Central memory CD8-positive, alpha-beta T cell (primary cell): Measurements from ENCODE around the gene MS4A7.
A peak's percentile ranks its signal among the peaks of the same experiment; 100 is the strongest.
"Not testable (repeated sequence)": the region's sequence is repeated elsewhere in the genome, so short reads cannot be mapped to it uniquely, and the experiment has no call there.

Source experiments
- ATAC-seq: fragments of 150-1000 bp; cut with Tn5 transposase; replicated peaks from 2 replicates; pipeline ENCODE4 v1.10.0; 2022; ENCODE audit warnings: mild to moderate bottlenecking, moderate FRiP score, moderate number of reproducible peaks; ENCODE audit not compliant: poor library complexity, severe bottlenecking; ENCODE audit errors: extremely low read depth
- DNase-seq, 2 donors: peaks; one replicate each; pipeline ENCODE4 v3.0.0; 2021; ENCODE audit warnings: low spot score in 2 of 2
- H3K27ac Mint-ChIP-seq: one replicate; pipeline ENCODE4 v1.8.0; 2022; ENCODE audit warnings: low read depth, mild to moderate bottlenecking, moderate library complexity, mixed read lengths
- H3K27me3 Mint-ChIP-seq: one replicate; pipeline ENCODE4 v1.8.0; 2022; ENCODE audit warnings: mixed read lengths
- H3K36me3 Mint-ChIP-seq: one replicate; pipeline ENCODE4 v1.8.0; 2022; ENCODE audit warnings: mild to moderate bottlenecking, moderate library complexity, mixed read lengths; ENCODE audit not compliant: insufficient read depth
- H3K4me1 Mint-ChIP-seq: one replicate; pipeline ENCODE4 v1.8.0; 2022; ENCODE audit warnings: mixed read lengths
- H3K4me3 Mint-ChIP-seq: one replicate; pipeline ENCODE4 v1.8.0; 2022; ENCODE audit warnings: mild to moderate bottlenecking, moderate library complexity, mixed read lengths
- H3K9me3 Mint-ChIP-seq: one replicate; pipeline ENCODE4 v1.8.0; 2022; ENCODE audit warnings: mixed read lengths

Gene MS4A7

DNA sequence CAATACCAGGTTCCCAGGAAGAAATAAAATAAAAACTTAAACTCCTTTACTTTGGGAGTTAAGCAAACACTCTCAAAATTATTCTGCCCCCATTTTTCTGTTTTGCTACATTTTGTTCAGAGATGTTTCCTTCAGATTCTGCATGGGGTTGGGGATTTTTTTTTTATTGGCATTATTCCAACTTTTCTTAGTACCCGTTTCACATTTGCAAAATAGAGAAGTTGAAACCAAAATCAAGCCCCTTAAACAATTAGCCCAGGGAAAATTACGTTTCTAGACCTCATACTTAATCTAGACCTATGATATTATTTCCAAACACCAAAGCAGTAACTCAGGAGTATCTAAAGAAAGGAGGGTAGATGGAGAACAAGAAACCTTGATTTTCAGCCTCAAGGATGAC lies 20.6 kb upstream of the MS4A7 start:
- DNase-seq (no peak), ATAC-seq (no peak)
- no peaks in the 10 kb centered on the region for H3K9me3 Mint-ChIP-seq
- no peaks in the 10 kb centered on the region for H3K4me1 Mint-ChIP-seq
- peaks cover 28% of the 10 kb centered on the region for H3K27me3 Mint-ChIP-seq
- no peak overlapping the region for H3K27ac Mint-ChIP-seq
- no peak overlapping the region for H3K4me3 Mint-ChIP-seq
- H3K36me3 Mint-ChIP-seq, result no peaks in the 10 kb centered on the region

DNA sequence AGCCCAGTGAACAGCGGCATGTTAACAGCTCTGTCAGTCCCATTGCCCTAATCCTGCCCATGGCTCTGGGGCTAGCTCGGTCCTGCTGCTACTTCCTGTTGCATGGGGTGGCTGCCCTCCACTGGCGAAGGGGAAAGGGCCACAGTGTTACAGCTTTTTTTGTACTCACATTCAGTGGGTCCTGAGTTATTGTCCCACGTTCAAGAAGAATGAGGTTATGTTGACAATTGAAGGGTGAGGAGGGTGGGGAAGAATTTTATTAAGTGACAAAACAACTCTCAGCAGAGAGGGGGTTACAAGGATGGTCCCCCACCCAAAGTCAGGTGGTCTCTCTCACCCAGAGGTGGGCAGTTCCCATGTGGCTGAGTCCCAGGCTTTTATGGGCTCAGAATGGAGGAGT lies 17.7 kb upstream of the MS4A7 start:
- H3K4me1 Mint-ChIP-seq, result no peaks in the 10 kb centered on the region
- no peak for DNase-seq
- H3K36me3 Mint-ChIP-seq, result no peaks in the 10 kb centered on the region
- peaks cover 40% of the 10 kb centered on the region for H3K27me3 Mint-ChIP-seq
- no peak overlapping the region for H3K4me3 Mint-ChIP-seq
- no peak for ATAC-seq
- H3K9me3 Mint-ChIP-seq, result no peaks in the 10 kb centered on the region
- H3K27ac Mint-ChIP-seq, result no peak overlapping the region

DNA sequence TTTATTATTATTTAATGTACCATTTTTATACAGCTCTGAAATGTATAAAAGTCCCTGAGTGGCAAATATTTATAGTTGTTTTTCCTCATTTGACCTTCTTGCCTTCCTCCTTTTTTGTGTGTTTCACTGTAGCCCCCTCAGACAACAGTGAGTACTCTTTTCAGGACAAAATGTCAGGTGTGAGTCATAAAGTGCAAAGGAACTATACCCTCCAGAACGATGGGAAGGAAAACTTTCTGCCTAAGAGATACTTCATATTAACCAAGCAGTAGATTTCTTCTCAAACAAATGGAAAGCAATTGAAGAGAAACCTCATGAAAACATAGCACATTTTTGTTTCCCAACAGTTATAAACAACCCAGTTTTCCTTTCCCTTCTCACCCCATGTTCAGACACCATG lies 16.1 kb upstream of the MS4A7 start:
- Mint-ChIP-seq H3K27ac (no peak overlapping the region), H3K4me3 (no peak overlapping the region), H3K36me3 (no peaks in the 10 kb centered on the region), H3K9me3 (no peaks in the 10 kb centered on the region), H3K4me1 (no peaks in the 10 kb centered on the region), H3K27me3 (peaks cover 29% of the 10 kb centered on the region)
- ATAC-seq, result no peak
- DNase-seq, result no peak

DNA sequence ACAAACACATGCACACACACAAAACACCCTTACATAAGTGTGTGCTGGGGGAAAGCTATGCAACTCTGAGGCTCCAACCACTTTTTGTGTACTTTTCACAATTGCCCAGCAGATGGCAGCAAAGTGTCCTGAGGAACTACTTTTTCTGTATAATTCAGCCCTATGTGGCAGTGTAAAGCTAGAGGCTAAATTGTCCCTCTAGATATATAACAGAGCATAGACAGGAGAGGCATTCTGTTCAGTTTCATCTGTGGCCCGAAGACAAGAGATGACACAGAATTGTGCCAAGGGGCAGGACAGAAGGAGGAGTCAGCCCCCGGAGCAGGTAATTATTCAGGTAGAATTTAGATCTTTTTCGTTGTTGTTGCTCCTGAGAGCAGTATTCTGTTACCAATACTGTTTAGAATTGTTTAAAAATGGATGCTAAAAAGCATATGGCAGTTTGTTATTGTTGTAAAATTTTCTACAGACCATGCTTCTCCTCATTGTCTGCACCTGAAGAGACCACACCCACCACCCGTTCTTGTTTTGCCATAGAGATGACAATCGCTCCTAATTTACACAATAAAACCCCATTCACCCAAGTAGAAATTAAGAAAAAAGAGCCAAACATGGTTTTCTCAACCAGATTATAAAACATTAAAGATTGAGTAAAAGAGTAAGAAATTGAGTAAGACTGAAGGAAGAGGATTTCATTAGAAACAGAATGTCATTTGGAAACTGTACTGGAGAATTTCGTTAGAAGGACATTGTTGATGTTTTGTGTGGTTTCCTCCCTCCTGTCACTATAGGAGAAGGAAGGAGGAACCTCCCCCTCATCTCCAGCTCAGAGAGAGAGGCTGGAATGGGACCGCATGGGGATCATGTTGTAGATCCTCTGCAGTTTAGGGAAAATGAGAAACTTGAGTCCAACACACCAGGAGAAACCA lies 14.5 kb upstream of the MS4A7 start:
- Mint-ChIP-seq H3K9me3 (no peaks in the 10 kb centered on the region), H3K4me1 (no peaks in the 10 kb centered on the region), H3K27ac (no peak overlapping the region), H3K27me3 (peaks cover 39% of the 10 kb centered on the region), H3K36me3 (no peaks in the 10 kb centered on the region), H3K4me3 (no peak overlapping the region)
- ATAC-seq (peak; percentile 40), DNase-seq (peak; percentile 42 to 45)

DNA sequence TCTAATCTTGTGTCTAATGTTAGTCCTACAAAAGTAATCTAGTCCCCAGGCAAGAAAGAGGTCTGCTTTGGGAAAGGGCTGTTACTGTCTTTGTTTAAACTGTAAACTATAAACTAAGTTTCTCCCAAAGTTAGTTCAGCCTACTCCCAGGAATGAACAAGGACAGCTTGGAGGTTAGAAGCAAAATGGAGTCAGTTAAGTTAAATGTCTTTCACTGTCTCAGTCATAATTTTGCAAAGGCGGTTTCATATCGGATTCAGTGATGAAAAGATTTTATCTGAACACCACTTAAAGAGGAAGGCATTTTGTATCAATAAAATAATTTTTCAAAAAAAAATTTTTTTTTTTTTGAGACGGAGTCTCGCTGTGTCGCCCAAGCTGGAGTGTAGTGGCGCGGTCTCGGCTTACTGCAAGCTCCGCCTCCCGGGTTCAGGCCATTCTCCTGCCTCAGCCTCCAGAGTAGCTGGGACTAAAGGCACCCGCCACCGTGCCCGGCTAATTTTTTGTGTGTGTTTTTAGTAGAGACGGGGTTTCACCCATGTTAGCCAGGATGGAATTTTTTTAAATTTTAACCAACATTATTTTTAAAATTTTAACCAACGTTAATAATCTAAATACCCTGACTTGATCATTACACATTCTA lies 11.9 kb upstream of the MS4A7 start:
- H3K36me3 Mint-ChIP-seq, ATAC-seq, H3K4me1 Mint-ChIP-seq, DNase-seq, H3K9me3 Mint-ChIP-seq, H3K4me3 Mint-ChIP-seq, H3K27ac Mint-ChIP-seq: not testable (repeated sequence)
- peaks cover 61% of the 10 kb centered on the region for H3K27me3 Mint-ChIP-seq

DNA sequence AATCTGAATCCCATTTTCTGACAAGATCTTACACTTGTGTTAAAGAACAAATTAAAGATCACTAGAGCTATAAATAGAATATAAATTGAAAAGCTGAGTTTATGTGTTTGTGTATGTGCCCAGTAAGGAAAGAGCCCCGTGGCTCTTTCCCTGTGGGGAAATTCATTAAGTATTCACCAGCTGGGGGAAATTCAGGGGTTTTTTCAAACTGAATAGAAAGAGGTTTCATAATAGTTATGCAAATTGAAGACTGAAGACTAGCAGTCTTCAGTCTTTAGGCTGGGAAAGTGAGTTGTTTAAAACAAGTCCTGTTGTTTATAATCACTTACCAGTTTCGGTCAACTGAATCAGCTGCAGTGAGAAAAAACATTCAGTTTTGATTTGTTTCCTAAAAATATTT lies 11.3 kb upstream of the MS4A7 start:
- ATAC-seq, result no peak
- Mint-ChIP-seq H3K9me3 (no peaks in the 10 kb centered on the region), H3K27me3 (peaks cover 67% of the 10 kb centered on the region), H3K4me1 (no peaks in the 10 kb centered on the region), H3K27ac (no peak overlapping the region), H3K4me3 (no peak overlapping the region), H3K36me3 (peaks cover 2% of the 10 kb centered on the region)
- no peak for DNase-seq

DNA sequence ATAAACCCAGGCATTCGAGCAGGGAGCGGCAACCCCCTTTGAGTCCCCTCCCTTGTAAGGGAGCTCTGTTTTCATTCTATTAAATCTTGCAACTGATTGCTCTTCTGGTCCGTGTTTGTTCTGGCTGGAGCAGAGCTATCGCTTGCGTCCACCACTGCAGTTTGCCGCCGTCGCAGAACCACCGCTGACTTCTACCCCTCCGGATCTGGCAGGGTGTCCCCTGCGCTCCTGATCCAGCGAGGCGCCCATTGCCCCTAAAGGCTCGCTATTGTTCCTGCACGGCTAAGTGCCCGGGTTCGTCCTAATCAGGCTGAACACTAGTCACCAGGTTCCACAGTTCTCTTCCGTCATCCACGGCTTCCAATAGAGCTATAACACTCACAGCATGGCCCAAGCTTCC lies 10.4 kb upstream of the MS4A7 start:
- Mint-ChIP-seq H3K27ac (no peak overlapping the region), H3K36me3 (peaks cover 2% of the 10 kb centered on the region), H3K4me1 (no peaks in the 10 kb centered on the region), H3K4me3 (no peak overlapping the region), H3K9me3 (no peaks in the 10 kb centered on the region), H3K27me3 (peaks cover 71% of the 10 kb centered on the region)
- ATAC-seq (no peak), DNase-seq (no peak)

DNA sequence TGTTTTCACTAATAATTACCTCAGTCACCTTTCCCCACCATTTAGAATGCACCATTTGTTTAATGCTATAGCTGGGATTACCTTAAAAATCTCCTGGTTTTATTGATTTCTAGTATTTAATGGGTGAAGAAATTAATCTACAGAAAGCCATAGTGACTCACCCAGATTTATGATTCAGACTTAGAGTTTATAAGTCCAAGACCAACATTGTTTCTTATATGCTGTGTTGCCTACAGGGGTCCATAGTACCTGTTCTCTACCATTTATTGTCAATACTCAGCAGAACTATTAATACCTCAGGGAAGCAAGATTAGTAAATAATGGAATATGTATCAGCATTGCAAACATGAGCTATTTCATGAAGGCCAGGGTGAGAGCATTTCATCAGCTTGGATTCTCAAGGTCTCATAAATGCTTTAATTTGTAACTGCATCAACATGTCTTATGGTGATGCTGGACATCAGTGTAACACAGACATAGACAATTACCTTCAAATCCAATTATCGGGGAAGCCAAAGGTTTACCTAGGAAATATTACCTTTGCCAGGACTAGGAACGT lies 8.0 kb upstream of the MS4A7 start:
- Mint-ChIP-seq H3K4me1 (no peaks in the 10 kb centered on the region), H3K27ac (no peak overlapping the region), H3K36me3 (peaks cover 2% of the 10 kb centered on the region)

DNA sequence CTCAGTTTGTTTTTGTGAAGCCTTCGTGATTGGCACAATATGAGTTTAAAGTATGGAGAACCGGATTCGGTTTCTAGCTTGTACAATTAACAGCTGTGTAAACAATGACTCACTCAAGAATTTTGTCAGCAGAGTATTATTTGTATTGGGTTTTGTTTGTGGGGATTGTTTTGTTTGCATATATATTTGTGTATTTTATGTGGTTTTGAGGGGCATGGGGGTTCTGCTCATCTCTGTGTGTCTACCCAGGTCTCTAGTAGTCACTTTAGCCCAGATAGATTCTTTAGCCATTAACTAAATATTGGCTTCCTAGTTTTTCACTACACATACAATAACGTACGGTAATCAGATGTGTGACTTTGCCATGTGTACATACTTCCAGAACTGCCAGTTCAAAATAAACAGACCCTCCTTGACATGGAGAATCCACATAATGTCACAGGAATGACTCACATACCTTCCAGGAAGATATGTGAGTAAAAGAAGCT lies 7.5 kb upstream of the MS4A7 start:
- no peaks in the 10 kb centered on the region for H3K9me3 Mint-ChIP-seq
- peaks cover 2% of the 10 kb centered on the region for H3K36me3 Mint-ChIP-seq
- ATAC-seq, result no peak
- no peaks in the 10 kb centered on the region for H3K4me1 Mint-ChIP-seq
- H3K4me3 Mint-ChIP-seq, result no peak overlapping the region
- no peak overlapping the region for H3K27ac Mint-ChIP-seq
- H3K27me3 Mint-ChIP-seq, result peaks cover 66% of the 10 kb centered on the region
- no peak for DNase-seq

More for the DNA sequence above, 8.0 kb upstream of the MS4A7 start:
- Mint-ChIP-seq H3K9me3 (no peaks in the 10 kb centered on the region), H3K27me3 (peaks cover 65% of the 10 kb centered on the region), H3K4me3 (no peak overlapping the region)
- ATAC-seq (no peak), DNase-seq (no peak)

DNA sequence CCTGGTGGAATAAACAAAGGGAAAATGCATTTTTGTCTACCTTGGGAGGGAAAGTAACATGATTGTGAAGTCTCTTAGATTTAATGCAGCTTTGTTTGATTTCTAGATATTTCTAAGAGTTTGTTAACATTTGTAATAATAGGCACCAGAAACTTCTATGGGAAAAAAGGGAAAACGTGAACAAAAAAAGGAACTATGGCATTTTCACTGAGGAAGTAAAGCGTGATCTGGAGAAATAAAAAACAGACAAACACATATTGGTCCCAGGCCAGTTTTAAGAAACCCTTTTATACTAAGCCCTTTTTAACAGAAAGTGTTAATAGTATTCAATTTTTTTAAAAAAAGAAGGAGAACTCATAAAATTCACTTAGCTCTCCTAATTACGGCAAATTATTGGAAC lies 6.9 kb upstream of the MS4A7 start:
- Mint-ChIP-seq H3K4me1 (no peaks in the 10 kb centered on the region), H3K27me3 (peaks cover 66% of the 10 kb centered on the region), H3K4me3 (no peak overlapping the region), H3K9me3 (no peaks in the 10 kb centered on the region), H3K36me3 (peaks cover 2% of the 10 kb centered on the region), H3K27ac (no peak overlapping the region)
- DNase-seq, result no peak
- no peak for ATAC-seq

DNA sequence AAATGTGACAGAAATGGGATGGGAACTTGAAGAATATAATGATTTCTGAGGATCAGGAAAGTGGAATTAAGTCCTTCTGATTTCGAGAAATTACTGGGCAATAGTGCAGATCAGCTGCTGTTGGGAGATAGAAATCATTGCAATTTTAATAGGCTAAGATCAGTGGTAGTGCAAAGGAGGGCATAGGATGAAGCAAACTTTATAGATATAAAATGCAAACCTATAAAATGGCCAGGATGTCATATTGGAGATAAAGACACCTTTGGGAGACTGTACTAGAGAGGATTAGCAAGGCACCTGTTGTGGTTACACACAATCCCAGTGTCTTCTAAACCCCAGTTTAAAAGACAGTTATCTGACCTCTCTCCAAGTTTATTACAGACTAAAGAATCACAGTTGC lies 6.5 kb upstream of the MS4A7 start:
- ATAC-seq (no peak), DNase-seq (no peak)
- no peaks in the 10 kb centered on the region for H3K4me1 Mint-ChIP-seq
- H3K27ac Mint-ChIP-seq, result no peak overlapping the region
- H3K36me3 Mint-ChIP-seq, result peaks cover 2% of the 10 kb centered on the region
- no peak overlapping the region for H3K4me3 Mint-ChIP-seq
- H3K9me3 Mint-ChIP-seq, result no peaks in the 10 kb centered on the region
- peaks cover 66% of the 10 kb centered on the region for H3K27me3 Mint-ChIP-seq

DNA sequence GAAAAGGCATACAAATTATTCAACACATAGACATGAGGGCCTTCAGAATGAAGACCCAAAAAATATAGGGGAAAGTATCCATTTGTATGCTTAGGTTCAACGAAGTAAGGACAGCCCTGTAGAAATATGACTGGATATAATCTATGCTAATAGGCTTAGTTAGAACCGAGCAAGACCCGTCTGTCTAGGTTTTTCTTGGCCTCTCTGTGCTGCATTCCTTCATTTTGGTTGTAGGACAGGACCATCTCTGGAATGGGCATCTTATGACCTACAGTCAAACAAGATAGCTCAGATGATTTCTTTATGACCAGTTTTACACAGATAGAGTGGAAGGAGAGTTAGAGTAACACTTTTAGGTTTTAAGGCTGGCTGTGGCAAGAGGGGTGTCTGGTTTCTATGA lies 5.6 kb upstream of the MS4A7 start:
- H3K4me3 Mint-ChIP-seq, result no peak overlapping the region
- DNase-seq (no peak), ATAC-seq (no peak)
- H3K9me3 Mint-ChIP-seq, result no peaks in the 10 kb centered on the region
- H3K27me3 Mint-ChIP-seq, result peaks cover 62% of the 10 kb centered on the region
- no peak overlapping the region for H3K27ac Mint-ChIP-seq
- peaks cover 2% of the 10 kb centered on the region for H3K36me3 Mint-ChIP-seq
- no peaks in the 10 kb centered on the region for H3K4me1 Mint-ChIP-seq

DNA sequence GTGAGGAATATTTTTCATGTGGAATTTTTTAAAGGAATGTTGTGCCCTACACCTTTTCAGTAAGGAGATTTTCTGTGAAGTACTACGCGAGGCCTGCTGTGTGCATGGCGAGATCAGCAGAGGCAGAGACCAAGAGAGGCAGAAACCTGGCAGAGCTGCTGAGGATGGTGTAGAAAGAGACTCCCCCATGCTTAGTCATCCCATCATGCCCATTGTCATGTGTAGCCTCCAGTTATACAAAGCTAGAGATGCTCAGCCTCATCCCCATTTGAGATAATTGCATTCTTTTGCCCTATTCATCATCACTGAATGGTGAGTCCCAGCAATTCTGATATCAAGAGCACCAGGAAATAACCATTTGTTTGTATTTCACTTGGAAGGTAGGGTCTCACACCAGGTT lies 3.0 kb upstream of the MS4A7 start:
- H3K9me3 Mint-ChIP-seq, result no peaks in the 10 kb centered on the region
- no peak overlapping the region for H3K27ac Mint-ChIP-seq
- H3K4me3 Mint-ChIP-seq, result no peak overlapping the region
- DNase-seq, result no peak
- ATAC-seq, result no peak
- H3K27me3 Mint-ChIP-seq, result peaks cover 64% of the 10 kb centered on the region
- H3K4me1 Mint-ChIP-seq, result peaks cover 7% of the 10 kb centered on the region
- peaks cover 2% of the 10 kb centered on the region for H3K36me3 Mint-ChIP-seq
